GM18498 (cell line): ENCODE measurements around the gene OSM.

Experiments used
- ATAC-seq: cut with Tn5 transposase; IDR thresholded peaks from one replicate; pipeline ENCODE4 v1.9.1; 2021; ENCODE audit warnings: mild to moderate bottlenecking, moderate library complexity; ENCODE audit not compliant: unreplicated experiment

Gene OSM

GRCh38 chr22:30212996-30213441 lies 53.6 kb downstream of the OSM start:
- no peak for ATAC-seq
